ENCODE data around the gene SIAH2.

DNA sequence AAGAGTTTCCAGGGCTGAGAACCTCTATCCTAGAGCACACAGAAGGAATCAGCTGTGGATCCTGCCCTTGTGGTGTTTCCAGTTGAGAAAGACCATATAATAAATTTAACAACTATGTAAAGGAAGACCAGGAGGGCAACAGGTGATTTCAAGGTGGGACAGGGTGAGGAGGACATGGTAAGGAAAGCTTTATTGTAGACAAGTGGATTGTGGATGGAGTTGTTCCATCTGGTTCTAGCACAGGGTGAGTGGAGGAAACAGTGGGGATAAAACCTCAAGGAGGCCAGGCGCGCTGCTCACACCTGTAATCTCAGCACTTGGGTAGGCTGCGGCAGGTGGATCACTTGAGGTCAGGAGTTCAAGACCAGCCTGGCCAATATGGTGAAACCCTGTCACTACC lies 17.1 kb downstream of the SIAH2 start:
- TF ChIP-seq, protein P1, sequence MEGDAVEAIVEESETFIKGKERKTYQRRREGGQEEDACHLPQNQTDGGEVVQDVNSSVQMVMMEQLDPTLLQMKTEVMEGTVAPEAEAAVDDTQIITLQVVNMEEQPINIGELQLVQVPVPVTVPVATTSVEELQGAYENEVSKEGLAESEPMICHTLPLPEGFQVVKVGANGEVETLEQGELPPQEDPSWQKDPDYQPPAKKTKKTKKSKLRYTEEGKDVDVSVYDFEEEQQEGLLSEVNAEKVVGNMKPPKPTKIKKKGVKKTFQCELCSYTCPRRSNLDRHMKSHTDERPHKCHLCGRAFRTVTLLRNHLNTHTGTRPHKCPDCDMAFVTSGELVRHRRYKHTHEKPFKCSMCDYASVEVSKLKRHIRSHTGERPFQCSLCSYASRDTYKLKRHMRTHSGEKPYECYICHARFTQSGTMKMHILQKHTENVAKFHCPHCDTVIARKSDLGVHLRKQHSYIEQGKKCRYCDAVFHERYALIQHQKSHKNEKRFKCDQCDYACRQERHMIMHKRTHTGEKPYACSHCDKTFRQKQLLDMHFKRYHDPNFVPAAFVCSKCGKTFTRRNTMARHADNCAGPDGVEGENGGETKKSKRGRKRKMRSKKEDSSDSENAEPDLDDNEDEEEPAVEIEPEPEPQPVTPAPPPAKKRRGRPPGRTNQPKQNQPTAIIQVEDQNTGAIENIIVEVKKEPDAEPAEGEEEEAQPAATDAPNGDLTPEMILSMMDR (conservative IDR thresholded peaks at IDR 0.05; ENCODE audit: low read depth in 2 of 2): no peak
- TF ChIP-seq POLR2AphosphoS5 (IDR thresholded peaks at IDR 0.05; ENCODE audit: low read depth) (no peak), EZH2phosphoT487 (IDR thresholded peaks at IDR 0.05; ENCODE audit: unreplicated experiment) (no peak), EZH2 (IDR thresholded peaks at IDR 0.05; ENCODE audit: low read depth, unreplicated experiment) (no peak)
